Type B pancreatic cell (in vitro differentiated cells): ENCODE data around the gene EFNA3. TPM values are rescaled to one million over a fixed set of nuclear protein-coding genes. Genes with fewer than 3 reads are reported as not detected.

Experiments
- DNase-seq: peaks from one replicate; pipeline ENCODE4 v3.0.0; 2021; ENCODE audit warnings: mixed read lengths; ENCODE audit not compliant: unreplicated experiment; ENCODE audit errors: extremely low spot score
- H3K27ac Mint-ChIP-seq: 2 replicates; pipeline ENCODE4 v1.8.0; 2021; ENCODE audit warnings: mild to moderate bottlenecking, mixed read lengths
- H3K27me3 Mint-ChIP-seq: 2 replicates; pipeline ENCODE4 v1.8.0; 2021; ENCODE audit warnings: mixed read lengths
- H3K36me3 Mint-ChIP-seq: 2 replicates; pipeline ENCODE4 v1.8.0; 2021; ENCODE audit warnings: mixed read lengths
- H3K4me1 Mint-ChIP-seq: one replicate; pipeline ENCODE4 v1.8.0; 2021; ENCODE audit warnings: mixed read lengths; ENCODE audit not compliant: unreplicated experiment
- H3K4me3 Mint-ChIP-seq: 2 replicates; pipeline ENCODE4 v1.8.0; 2021; ENCODE audit warnings: mild to moderate bottlenecking, mixed read lengths
- H3K9me3 Mint-ChIP-seq: 2 replicates; pipeline ENCODE4 v1.8.0; 2021; ENCODE audit warnings: mixed read lengths
- CTCF ChIP-seq: fragments of 200-600 bp; sonication (generic); conservative IDR thresholded peaks from 2 replicates; pipeline ENCODE4 v1.5.0; 2021; ENCODE audit warnings: antibody characterized with exemption, mild to moderate bottlenecking
- total RNA-seq: library from RNA; stranded (reverse); gene quantifications from 2 replicates; pipeline ENCODE4 v1.2.1, GENCODE V29; 2021; ENCODE audit warnings: low replicate concordance

The EFNA3 gene
- total RNA-seq, 1 donor from 2014 or later: 4.7 TPM

GRCh38 chr1:155083865-155084721, 5.5 kb downstream of the EFNA3 start:
- Mint-ChIP-seq H3K27me3 (peaks cover 44% of the 10 kb centered on the region), H3K4me3 (peak overlapping the region; percentile 95), H3K4me1 (peaks cover 31% of the 10 kb centered on the region), H3K36me3 (no peaks in the 10 kb centered on the region), H3K9me3 (no peaks in the 10 kb centered on the region), H3K27ac (peak overlapping the region; percentile 95)
- TF ChIP-seq CTCF: no peak
- no peak for DNase-seq

- Mint-ChIP-seq H3K27ac (peak overlapping the region; percentile 95), H3K4me3 (peak overlapping the region; percentile 95), H3K4me1 (peaks cover 25% of the 10 kb centered on the region), H3K9me3 (no peaks in the 10 kb centered on the region), H3K27me3 (peaks cover 36% of the 10 kb centered on the region), H3K36me3 (no peaks in the 10 kb centered on the region)
- DNase-seq: peak; percentile 95
- TF ChIP-seq CTCF: peak; percentile 91
These were observed 6.3 kb downstream of the EFNA3 start for GRCh38 chr1:155084722-155085503.

- Mint-ChIP-seq H3K4me3 (peak overlapping the region; percentile 95), H3K36me3 (no peaks in the 10 kb centered on the region), H3K4me1 (peaks cover 25% of the 10 kb centered on the region), H3K9me3 (no peaks in the 10 kb centered on the region), H3K27ac (peak overlapping the region; percentile 95), H3K27me3 (peaks cover 35% of the 10 kb centered on the region)
- peak; percentile 73 for DNase-seq
- TF ChIP-seq CTCF: no peak
These were observed 7.0 kb downstream of the EFNA3 start for GRCh38 chr1:155085504-155086127.

GRCh38 chr1:155086128-155086741, 7.6 kb downstream of the EFNA3 start:
- Mint-ChIP-seq H3K9me3 (no peaks in the 10 kb centered on the region), H3K4me3 (peak overlapping the region; percentile 69), H3K36me3 (no peaks in the 10 kb centered on the region), H3K27ac (no peak overlapping the region), H3K27me3 (peaks cover 31% of the 10 kb centered on the region), H3K4me1 (peaks cover 26% of the 10 kb centered on the region)
- TF ChIP-seq CTCF: peak; percentile 98
- DNase-seq: peak; percentile 86

- H3K27ac Mint-ChIP-seq: peak overlapping the region; percentile 34
- no peaks in the 10 kb centered on the region for H3K9me3 Mint-ChIP-seq
- TF ChIP-seq CTCF: no peak
- H3K4me3 Mint-ChIP-seq: peak overlapping the region; percentile 66
- no peaks in the 10 kb centered on the region for H3K36me3 Mint-ChIP-seq
- peaks cover 25% of the 10 kb centered on the region for H3K27me3 Mint-ChIP-seq
- DNase-seq: no peak
- peaks cover 24% of the 10 kb centered on the region for H3K4me1 Mint-ChIP-seq
These were observed 8.4 kb downstream of the EFNA3 start for GRCh38 chr1:155086856-155087535.
